Endothelial cell of umbilical vein (primary cell): Measurements from ENCODE around the gene APCDD1L.

Source experiments
- CTCF ChIP-seq, 2 donors: IDR thresholded peaks; 1 replicate in 1 of 2; 2 replicates in 1 of 2; pipeline ENCODE4 v1.5.1; 2011; ENCODE audit warnings: low read length in 2 of 2, mild to moderate bottlenecking in 2 of 2, moderate library complexity in 2 of 2, control low read depth in 1 of 2, inconsistent platforms in 1 of 2, low read depth in 1 of 2; ENCODE audit not compliant: insufficient read depth in 1 of 2; ENCODE audit errors: extremely low read depth in 1 of 2
- JUN ChIP-seq: IDR thresholded peaks from 2 replicates; pipeline ENCODE4 v1.6.1; 2011; ENCODE audit warnings: borderline replicate concordance, low read depth; ENCODE audit not compliant: insufficient read length, insufficient read depth

GRCh38 chr20:58531657-58532056 is 16.5 kb upstream of the APCDD1L start:
- no peak for TF ChIP-seq JUN
- no peak for TF ChIP-seq CTCF (IDR thresholded peaks at IDR 0.05; ENCODE audit: extremely low read depth in 1 of 2, insufficient read depth in 1 of 2, low read depth in 1 of 2, low read length in 2 of 2)
